ENCODE measurements around the gene BORCS5.

The BORCS5 gene

DNA sequence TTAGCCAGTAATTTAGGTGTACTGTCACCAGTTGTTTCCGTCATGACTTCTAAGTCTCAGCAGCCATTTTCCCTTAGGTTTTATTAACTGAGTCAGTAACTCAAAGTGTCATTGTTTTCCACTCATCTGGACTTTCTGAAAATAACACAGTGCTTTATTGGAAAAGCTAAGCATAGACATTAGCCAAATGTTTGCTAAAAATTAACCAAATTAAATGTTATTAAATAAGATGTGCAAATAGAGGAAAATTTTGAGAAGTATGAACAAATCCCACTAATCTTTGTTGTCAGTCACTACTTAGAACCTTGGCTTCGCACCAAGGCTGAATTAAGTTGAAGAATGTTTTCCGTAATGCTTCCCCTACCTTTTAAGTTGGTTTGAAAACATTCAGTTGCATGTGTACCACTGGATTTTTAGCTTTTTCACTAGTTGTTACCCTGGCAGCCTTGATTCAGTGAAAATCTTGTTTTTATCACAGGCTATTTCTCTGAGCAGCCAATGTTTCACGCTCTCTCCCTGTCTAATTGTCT lies 43.0 kb downstream of the BORCS5 start:
- no peak for TF ChIP-seq EZH2 (IDR thresholded peaks at IDR 0.05; ENCODE audit: borderline replicate concordance, low read length)
- TF ChIP-seq, protein P1, sequence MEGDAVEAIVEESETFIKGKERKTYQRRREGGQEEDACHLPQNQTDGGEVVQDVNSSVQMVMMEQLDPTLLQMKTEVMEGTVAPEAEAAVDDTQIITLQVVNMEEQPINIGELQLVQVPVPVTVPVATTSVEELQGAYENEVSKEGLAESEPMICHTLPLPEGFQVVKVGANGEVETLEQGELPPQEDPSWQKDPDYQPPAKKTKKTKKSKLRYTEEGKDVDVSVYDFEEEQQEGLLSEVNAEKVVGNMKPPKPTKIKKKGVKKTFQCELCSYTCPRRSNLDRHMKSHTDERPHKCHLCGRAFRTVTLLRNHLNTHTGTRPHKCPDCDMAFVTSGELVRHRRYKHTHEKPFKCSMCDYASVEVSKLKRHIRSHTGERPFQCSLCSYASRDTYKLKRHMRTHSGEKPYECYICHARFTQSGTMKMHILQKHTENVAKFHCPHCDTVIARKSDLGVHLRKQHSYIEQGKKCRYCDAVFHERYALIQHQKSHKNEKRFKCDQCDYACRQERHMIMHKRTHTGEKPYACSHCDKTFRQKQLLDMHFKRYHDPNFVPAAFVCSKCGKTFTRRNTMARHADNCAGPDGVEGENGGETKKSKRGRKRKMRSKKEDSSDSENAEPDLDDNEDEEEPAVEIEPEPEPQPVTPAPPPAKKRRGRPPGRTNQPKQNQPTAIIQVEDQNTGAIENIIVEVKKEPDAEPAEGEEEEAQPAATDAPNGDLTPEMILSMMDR (IDR thresholded peaks at IDR 0.05; ENCODE audit: low read length), result no peak
- H3K4me1 ChIP-seq (ENCODE audit: insufficient read depth, low read length, severe bottlenecking), result no peaks in the 10 kb centered on the region
- no peak overlapping the region for H3K4me3 ChIP-seq (ENCODE audit: low read depth, low read length, poor library complexity, severe bottlenecking)
- H3K27me3 ChIP-seq (ENCODE audit: insufficient read depth, low read length), result no peaks in the 10 kb centered on the region
- no peaks in the 10 kb centered on the region for H3F3A ChIP-seq (ENCODE audit: insufficient read depth, low read length)
- no peaks in the 10 kb centered on the region for H4K20me1 ChIP-seq (ENCODE audit: insufficient read depth, low read length)
- H3K9ac ChIP-seq (ENCODE audit: low read length), result no peak overlapping the region
- no peak overlapping the region for H3K27ac ChIP-seq (ENCODE audit: low read depth, low read length, poor library complexity, severe bottlenecking)
- H3K9me3 ChIP-seq (ENCODE audit: low read length), result no peaks in the 10 kb centered on the region
- no peak overlapping the region for H3K4me2 ChIP-seq (ENCODE audit: low read length)
- H3K79me2 ChIP-seq (ENCODE audit: insufficient read depth, low read length), result no peaks in the 10 kb centered on the region
- no peaks in the 10 kb centered on the region for H3K36me3 ChIP-seq (ENCODE audit: insufficient read depth, low read length)
- H3K9me2 ChIP-seq (ENCODE audit: low read depth, low read length), result no peaks in the 10 kb centered on the region
- H2AFZ ChIP-seq (ENCODE audit: low read length), result no peak overlapping the region

DNA sequence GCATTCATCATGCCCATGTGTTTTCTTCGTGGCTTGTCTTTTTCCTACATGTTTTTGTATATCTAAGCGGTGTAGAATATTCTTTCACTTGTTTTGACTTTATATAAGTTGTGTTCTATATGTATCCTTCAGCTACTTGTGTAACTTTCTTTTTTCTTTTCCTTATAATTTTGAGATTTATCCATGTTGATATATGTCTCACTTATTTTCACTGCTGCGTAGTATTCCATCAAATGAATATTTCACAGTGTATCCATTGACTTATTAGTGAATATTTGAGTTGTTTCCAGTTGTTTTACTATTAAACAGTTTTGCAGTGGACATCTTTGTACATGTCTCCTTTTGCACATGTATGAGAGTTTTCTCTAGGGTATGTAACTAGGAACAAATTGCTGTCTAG lies 43.9 kb downstream of the BORCS5 start:
- H3K9ac ChIP-seq (ENCODE audit: low read length), result no peak overlapping the region
- no peaks in the 10 kb centered on the region for H3K79me2 ChIP-seq (ENCODE audit: insufficient read depth, low read length)

DNA sequence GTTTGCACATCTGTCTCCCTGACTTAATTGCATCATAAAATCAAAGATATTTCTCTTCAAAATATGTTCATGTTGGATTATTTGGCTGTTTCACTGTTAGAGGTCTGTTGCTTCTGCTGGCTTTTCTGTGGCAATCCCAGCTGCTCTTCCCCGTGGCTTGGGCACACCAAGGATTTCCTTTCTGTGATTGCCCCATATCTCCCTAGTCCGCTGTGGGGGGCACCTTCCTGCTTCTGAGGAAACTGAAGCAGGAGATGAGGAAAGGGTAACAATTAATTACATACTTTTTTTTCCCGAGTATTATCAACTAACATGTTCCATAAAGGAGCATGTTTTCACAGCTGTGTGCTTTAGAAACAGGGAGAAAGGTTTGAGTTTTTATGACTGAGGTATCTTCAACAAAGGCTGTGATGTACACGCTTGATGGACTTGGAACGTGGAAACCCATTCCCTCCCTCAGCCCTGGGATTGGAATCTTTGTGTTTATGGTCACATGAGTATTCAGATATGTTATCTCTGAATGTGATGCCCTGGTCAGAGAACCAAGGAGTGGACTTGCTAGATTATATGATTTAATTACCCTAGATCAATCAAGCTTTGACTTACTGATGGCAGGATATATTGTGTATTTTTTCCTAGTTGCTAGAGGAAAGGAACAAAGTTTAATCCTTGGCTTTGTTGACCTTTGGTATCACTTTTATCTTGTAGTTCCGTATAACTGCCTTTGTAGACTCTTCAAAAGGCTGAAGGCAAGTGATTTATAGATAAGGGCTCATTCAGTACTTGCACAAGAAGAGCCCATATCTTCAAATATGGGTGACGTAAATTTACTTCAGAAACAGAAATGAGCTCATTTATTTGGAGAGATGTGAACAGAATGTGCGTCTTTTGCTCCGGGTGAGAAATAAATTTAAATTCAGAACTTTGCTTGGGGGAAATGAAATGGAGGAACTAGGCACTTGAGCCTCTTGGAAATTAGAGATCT lies 46.7 kb downstream of the BORCS5 start:
- Histone ChIP-seq H3K9ac (ENCODE audit: low read length) (no peak overlapping the region), H3K9me2 (ENCODE audit: low read depth, low read length) (no peaks in the 10 kb centered on the region), H3K36me3 (ENCODE audit: insufficient read depth, low read length) (no peaks in the 10 kb centered on the region), H3K4me3 (ENCODE audit: low read depth, low read length, poor library complexity, severe bottlenecking) (no peak overlapping the region), H3K27me3 (ENCODE audit: insufficient read depth, low read length) (no peaks in the 10 kb centered on the region), H3K4me1 (ENCODE audit: insufficient read depth, low read length, severe bottlenecking) (no peaks in the 10 kb centered on the region), H3K9me3 (ENCODE audit: low read length) (no peaks in the 10 kb centered on the region), H2AFZ (ENCODE audit: low read length) (no peak overlapping the region), H4K20me1 (ENCODE audit: insufficient read depth, low read length) (no peaks in the 10 kb centered on the region), H3K27ac (ENCODE audit: low read depth, low read length, poor library complexity, severe bottlenecking) (no peak overlapping the region), H3K4me2 (ENCODE audit: low read length) (no peak overlapping the region), H3K79me2 (ENCODE audit: insufficient read depth, low read length) (no peaks in the 10 kb centered on the region), H3F3A (ENCODE audit: insufficient read depth, low read length) (no peaks in the 10 kb centered on the region)
- TF ChIP-seq, protein P1 (IDR thresholded peaks at IDR 0.05; ENCODE audit: low read length), result no peak
- no peak for TF ChIP-seq EZH2 (IDR thresholded peaks at IDR 0.05; ENCODE audit: borderline replicate concordance, low read length)

More for the DNA sequence above, 43.9 kb downstream of the BORCS5 start:
- Histone ChIP-seq H3K4me2 (ENCODE audit: low read length) (no peak overlapping the region), H3K9me3 (ENCODE audit: low read length) (no peaks in the 10 kb centered on the region), H3K27me3 (ENCODE audit: insufficient read depth, low read length) (no peaks in the 10 kb centered on the region), H3K4me3 (ENCODE audit: low read depth, low read length, poor library complexity, severe bottlenecking) (no peak overlapping the region), H3F3A (ENCODE audit: insufficient read depth, low read length) (no peaks in the 10 kb centered on the region), H3K9me2 (ENCODE audit: low read depth, low read length) (no peaks in the 10 kb centered on the region), H3K36me3 (ENCODE audit: insufficient read depth, low read length) (no peaks in the 10 kb centered on the region), H4K20me1 (ENCODE audit: insufficient read depth, low read length) (no peaks in the 10 kb centered on the region), H3K27ac (ENCODE audit: low read depth, low read length, poor library complexity, severe bottlenecking) (no peak overlapping the region), H2AFZ (ENCODE audit: low read length) (no peak overlapping the region), H3K4me1 (ENCODE audit: insufficient read depth, low read length, severe bottlenecking) (no peaks in the 10 kb centered on the region)
- TF ChIP-seq, protein P1 (IDR thresholded peaks at IDR 0.05; ENCODE audit: low read length), result no peak
- no peak for TF ChIP-seq EZH2 (IDR thresholded peaks at IDR 0.05; ENCODE audit: borderline replicate concordance, low read length)

Data from OCI-LY1 (cell line).